Upper lobe of right lung (tissue), 1 donor: Measurements from ENCODE around the gene RIMBP3C. TPM values are rescaled to one million over a fixed set of nuclear protein-coding genes. Genes with fewer than 3 reads are reported as not detected.

Experiments used
- ATAC-seq: fragments of 200-7000 bp; cut with Tn5 transposase; one replicate; pipeline ENCODE4 v1.9.1; 2020; ENCODE audit warnings: mild to moderate bottlenecking, moderate library complexity
- DNase-seq: peaks from one replicate; pipeline ENCODE4 v3.0.0-alpha.2; 2020
- H3K27ac ChIP-seq: fragments of 200-600 bp; one replicate; pipeline ENCODE4 v1.8.0; 2022
- H3K27me3 ChIP-seq: fragments of 200-600 bp; one replicate; pipeline ENCODE4 v1.8.0; 2022; ENCODE audit warnings: mild to moderate bottlenecking
- H3K36me3 ChIP-seq: fragments of 200-600 bp; one replicate; pipeline ENCODE4 v1.8.0; 2022
- H3K4me1 ChIP-seq: fragments of 200-600 bp; one replicate; pipeline ENCODE4 v1.8.0; 2022
- H3K4me3 ChIP-seq: fragments of 200-600 bp; one replicate; pipeline ENCODE4 v1.8.0; 2022; ENCODE audit warnings: mild to moderate bottlenecking
- H3K9me3 ChIP-seq: fragments of 200-600 bp; one replicate; pipeline ENCODE4 v1.8.0; 2022
- intact Hi-C: fragments of 100-400 bp; cut with DNase I; formaldehyde crosslinking; loops from one replicate; pipeline ENCODE4 v1.11.0; 2022
- total RNA-seq: library from RNA; stranded (reverse); fragmentation: NEBNext Ultra II Directional; extraction: Animal tissue kit (Norgen Biotek cat#: 25700); gene quantifications from one replicate; pipeline ENCODE4 v1.2.1, GENCODE V29; 2021
- TF ChIP-seq, protein P1 (sequence below): fragments of 200-600 bp; IDR thresholded peaks from one replicate; pipeline ENCODE4 v1.8.0; 2022; ENCODE audit warnings: antibody characterized with exemption
- donor health status: DM: no; HTN: yes; CAD: no; lungs with severe emphysema.

RIMBP3C gene
- total RNA-seq, 1 donor from 2014 or later: 0.41 TPM

GRCh38 chr22:21592422-21592821 is 41.2 kb upstream of the RIMBP3C start:
- Histone ChIP-seq H3K27ac (no peak overlapping the region), H3K9me3 (no peaks in the 10 kb centered on the region), H3K36me3 (peaks cover 39% of the 10 kb centered on the region), H3K27me3 (no peaks in the 10 kb centered on the region), H3K4me1 (peaks cover 37% of the 10 kb centered on the region), H3K4me3 (no peak overlapping the region)
- TF ChIP-seq, protein P1, sequence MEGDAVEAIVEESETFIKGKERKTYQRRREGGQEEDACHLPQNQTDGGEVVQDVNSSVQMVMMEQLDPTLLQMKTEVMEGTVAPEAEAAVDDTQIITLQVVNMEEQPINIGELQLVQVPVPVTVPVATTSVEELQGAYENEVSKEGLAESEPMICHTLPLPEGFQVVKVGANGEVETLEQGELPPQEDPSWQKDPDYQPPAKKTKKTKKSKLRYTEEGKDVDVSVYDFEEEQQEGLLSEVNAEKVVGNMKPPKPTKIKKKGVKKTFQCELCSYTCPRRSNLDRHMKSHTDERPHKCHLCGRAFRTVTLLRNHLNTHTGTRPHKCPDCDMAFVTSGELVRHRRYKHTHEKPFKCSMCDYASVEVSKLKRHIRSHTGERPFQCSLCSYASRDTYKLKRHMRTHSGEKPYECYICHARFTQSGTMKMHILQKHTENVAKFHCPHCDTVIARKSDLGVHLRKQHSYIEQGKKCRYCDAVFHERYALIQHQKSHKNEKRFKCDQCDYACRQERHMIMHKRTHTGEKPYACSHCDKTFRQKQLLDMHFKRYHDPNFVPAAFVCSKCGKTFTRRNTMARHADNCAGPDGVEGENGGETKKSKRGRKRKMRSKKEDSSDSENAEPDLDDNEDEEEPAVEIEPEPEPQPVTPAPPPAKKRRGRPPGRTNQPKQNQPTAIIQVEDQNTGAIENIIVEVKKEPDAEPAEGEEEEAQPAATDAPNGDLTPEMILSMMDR: no peak
- intact Hi-C loops: no loop called here
- DNase-seq (no peak), ATAC-seq (no peak)

DNA sequence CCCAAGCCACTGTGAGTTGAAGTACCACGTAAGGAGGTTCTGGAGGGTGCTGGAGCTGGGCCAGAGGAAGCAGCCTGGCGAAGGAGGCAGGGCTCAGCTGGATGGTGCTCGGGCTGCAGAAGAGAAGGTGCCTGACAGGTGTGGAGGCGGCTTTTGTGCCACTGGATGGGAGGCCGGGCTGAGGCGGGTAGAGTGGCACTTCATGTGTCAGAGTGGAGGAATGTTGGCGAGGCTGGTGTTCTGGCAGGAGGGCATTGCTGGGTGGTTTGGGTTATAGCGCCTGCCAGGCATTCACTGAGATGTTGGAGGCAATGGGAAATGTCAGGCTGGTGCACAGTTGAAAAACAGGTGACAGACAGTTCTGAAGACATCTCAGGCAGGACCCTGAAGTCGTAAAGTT is 40.4 kb upstream of the RIMBP3C start:
- Histone ChIP-seq H3K27me3 (no peaks in the 10 kb centered on the region), H3K4me1 (peaks cover 42% of the 10 kb centered on the region), H3K36me3 (peaks cover 39% of the 10 kb centered on the region), H3K9me3 (no peaks in the 10 kb centered on the region), H3K27ac (no peak overlapping the region), H3K4me3 (no peak overlapping the region)
- TF ChIP-seq, protein P1: no peak
- intact Hi-C loops: no loop called here
- DNase-seq (peak; percentile 78), ATAC-seq (peak; percentile 84)

- no peak for ATAC-seq
- Histone ChIP-seq H3K4me3 (no peak overlapping the region), H3K27ac (no peak overlapping the region), H3K27me3 (no peaks in the 10 kb centered on the region), H3K9me3 (no peaks in the 10 kb centered on the region), H3K36me3 (peaks cover 35% of the 10 kb centered on the region), H3K4me1 (peaks cover 42% of the 10 kb centered on the region)
- no peak for DNase-seq
- intact Hi-C loops: no loop called here
- TF ChIP-seq, protein P1: no peak
These were observed 39.8 kb upstream of the RIMBP3C start for GRCh38 chr22:21590809-21591641.

- peaks cover 42% of the 10 kb centered on the region for H3K4me1 ChIP-seq
- DNase-seq (no peak), ATAC-seq (no peak)
These were observed 38.1 kb upstream of the RIMBP3C start for GRCh38 chr22:21589396-21589795.

GRCh38 chr22:21587803-21588611 is 36.7 kb upstream of the RIMBP3C start:
- Histone ChIP-seq H3K4me1 (peaks cover 45% of the 10 kb centered on the region), H3K9me3 (no peaks in the 10 kb centered on the region), H3K4me3 (no peak overlapping the region), H3K27ac (no peak overlapping the region), H3K36me3 (peaks cover 5% of the 10 kb centered on the region), H3K27me3 (no peaks in the 10 kb centered on the region)
- ATAC-seq (peak; percentile 46), DNase-seq (no peak)
- TF ChIP-seq, protein P1: no peak
- intact Hi-C loops: no loop called here

More at GRCh38 chr22:21589396-21589795, 38.1 kb upstream of the RIMBP3C start:
- no peak overlapping the region for H3K4me3 ChIP-seq
- intact Hi-C loops: no loop called here
- TF ChIP-seq, protein P1: no peak
- H3K36me3 ChIP-seq: peaks cover 19% of the 10 kb centered on the region
- no peaks in the 10 kb centered on the region for H3K9me3 ChIP-seq
- H3K27me3 ChIP-seq: no peaks in the 10 kb centered on the region
- H3K27ac ChIP-seq: no peak overlapping the region
